Breast epithelium (tissue), 4 donors: ENCODE data around the gene CMSS1. TPM values are rescaled to one million over a fixed set of nuclear protein-coding genes. Genes with fewer than 3 reads are reported as not detected.

Experiments
- DNase-seq, 2 donors: peaks; one replicate each; pipeline ENCODE4 v3.0.0-alpha.2; 2019; ENCODE audit warnings: low spot score in 2 of 2
- H3K27ac ChIP-seq, 2 donors: fragments of 200-600 bp; sonication (generic) in 1 of 2; one replicate each; pipeline ENCODE4 v1.5.1; 2016 to 2019; ENCODE audit warnings: mild to moderate bottlenecking in 1 of 2
- H3K27me3 ChIP-seq, 2 donors: fragments of 200-600 bp; sonication (generic) in 1 of 2; one replicate each; pipeline versions ENCODE4 v1.5.1 to v1.6.0; 2017 to 2019; ENCODE audit warnings: control low read depth in 1 of 2, mild to moderate bottlenecking in 1 of 2
- H3K36me3 ChIP-seq: fragments of 200-600 bp; one replicate; pipeline ENCODE4 v1.5.1; 2019
- H3K4me1 ChIP-seq, 2 donors: fragments of 200-600 bp; sonication (generic); one replicate each; pipeline ENCODE4 v1.5.1; 2016 to 2019; ENCODE audit warnings: control low read depth in 1 of 2
- H3K4me3 ChIP-seq, 3 donors: fragments of 200-600 bp; sonication (generic); 1 replicate in 2 of 3; 2 replicates in 1 of 3; pipeline ENCODE4 v1.5.1; 2016 to 2019; ENCODE audit warnings: mild to moderate bottlenecking in 3 of 3, moderate library complexity in 2 of 3
- H3K9me3 ChIP-seq, 2 donors: fragments of 200-600 bp; sonication (generic) in 1 of 2; one replicate each; pipeline ENCODE4 v1.5.1; 2016 to 2019; ENCODE audit warnings: control low read depth in 1 of 2
- CTCF ChIP-seq, 3 donors: fragments of 450-650 bp; IDR thresholded peaks; one replicate each; pipeline ENCODE4 v1.5.1; 2016 to 2017; ENCODE audit warnings: antibody characterized with exemption in 3 of 3, mild to moderate bottlenecking in 3 of 3, moderate library complexity in 3 of 3
- POLR2A ChIP-seq: fragments of 450-650 bp; IDR thresholded peaks from one replicate; pipeline ENCODE4 v1.6.1; 2016; ENCODE audit warnings: antibody characterized with exemption, mild to moderate bottlenecking, moderate library complexity
- POLR2AphosphoS5 ChIP-seq, 3 donors: sonication (generic); formaldehyde crosslinking; IDR thresholded peaks; one replicate each; pipeline ENCODE4 v1.6.1; 2017; ENCODE audit warnings: antibody characterized with exemption in 3 of 3
- intact Hi-C: fragments of 100-400 bp; cut with DNase I; formaldehyde crosslinking; loops from one replicate; pipeline ENCODE4 v1.15.1; 2023; ENCODE audit warnings: low total_unique reads
- total RNA-seq, 3 donors: library from RNA; depleted of rRNA; stranded (reverse); fragments of >200 nt; gene quantifications; one replicate each; pipeline ENCODE4 v1.1.0, GENCODE V29; 2016

The CMSS1 gene
- total RNA-seq, 3 donors from 2014 or later = 15.5 to 35.4 (median 16.1) TPM

GRCh38 chr3:99919694-99920093 lies 102.0 kb downstream of the CMSS1 start:
- TF ChIP-seq CTCF (IDR thresholded peaks at IDR 0.05) (no peak), POLR2AphosphoS5 (IDR thresholded peaks at IDR 0.05) (no peak), POLR2A (no peak)
- intact Hi-C loops = no loop called here
- Histone ChIP-seq H3K4me3 (no peak overlapping the region), H3K4me1 (no peaks in the 10 kb centered on the region), H3K36me3 (no peaks in the 10 kb centered on the region), H3K27me3 (no peaks in the 10 kb centered on the region), H3K9me3 (no peaks in the 10 kb centered on the region), H3K27ac (no peak overlapping the region)
- no peak for DNase-seq

DNA sequence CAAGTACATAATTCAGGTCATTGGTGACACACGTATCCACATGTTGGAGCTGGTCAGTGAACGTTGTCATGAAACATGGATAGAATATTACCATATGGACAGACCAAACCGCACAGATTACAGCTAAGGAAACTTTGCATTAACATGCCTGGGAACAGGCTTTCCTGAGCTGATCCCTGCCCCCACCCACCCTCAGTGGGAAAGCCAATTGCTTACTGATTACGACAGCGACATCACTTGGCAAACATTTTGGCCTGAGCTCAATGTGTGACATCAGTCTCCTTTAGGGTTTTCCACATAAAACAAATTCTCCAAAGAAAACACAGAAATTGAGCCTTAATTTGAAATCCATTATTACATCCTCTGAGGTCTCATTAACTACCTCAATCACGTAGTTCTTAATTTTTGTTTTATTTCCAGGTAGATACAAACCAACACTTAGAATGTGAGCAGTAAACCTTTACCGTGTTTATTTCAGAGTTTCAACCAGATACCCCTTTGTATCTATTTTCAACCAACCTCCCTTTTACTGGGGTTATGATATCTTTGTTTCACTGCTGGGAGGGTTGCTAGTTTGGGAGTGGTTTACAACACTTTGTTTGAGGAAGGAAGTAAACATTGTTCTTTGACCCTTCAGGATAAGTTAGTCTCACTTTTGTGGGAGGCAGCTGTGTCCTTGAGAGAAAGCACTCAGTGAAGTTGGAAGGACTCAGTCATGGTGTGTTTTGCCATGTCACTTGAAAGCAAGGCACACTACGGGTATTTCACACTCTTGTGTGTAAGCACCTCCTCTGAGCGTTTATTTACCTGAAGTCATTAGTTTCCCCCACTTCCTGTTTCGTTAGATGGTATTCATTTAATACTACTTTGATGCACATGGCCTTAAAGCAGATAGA lies 103.1 kb downstream of the CMSS1 start:
- TF ChIP-seq CTCF (IDR thresholded peaks at IDR 0.05) (no peak), POLR2A (no peak), POLR2AphosphoS5 (IDR thresholded peaks at IDR 0.05) (no peak)
- DNase-seq = no peak
- no peaks in the 10 kb centered on the region for H3K9me3 ChIP-seq
- H3K27me3 ChIP-seq = no peaks in the 10 kb centered on the region
- intact Hi-C loops = no loop called here
- H3K4me3 ChIP-seq = no peak overlapping the region
- no peaks in the 10 kb centered on the region for H3K36me3 ChIP-seq
- no peaks in the 10 kb centered on the region for H3K4me1 ChIP-seq
- H3K27ac ChIP-seq = peak overlapping the region; percentile 33 to 70

GRCh38 chr3:99921377-99921695 lies 103.7 kb downstream of the CMSS1 start:
- no peaks in the 10 kb centered on the region for H3K4me1 ChIP-seq
- intact Hi-C loops = no loop called here
- no peak for DNase-seq

DNA sequence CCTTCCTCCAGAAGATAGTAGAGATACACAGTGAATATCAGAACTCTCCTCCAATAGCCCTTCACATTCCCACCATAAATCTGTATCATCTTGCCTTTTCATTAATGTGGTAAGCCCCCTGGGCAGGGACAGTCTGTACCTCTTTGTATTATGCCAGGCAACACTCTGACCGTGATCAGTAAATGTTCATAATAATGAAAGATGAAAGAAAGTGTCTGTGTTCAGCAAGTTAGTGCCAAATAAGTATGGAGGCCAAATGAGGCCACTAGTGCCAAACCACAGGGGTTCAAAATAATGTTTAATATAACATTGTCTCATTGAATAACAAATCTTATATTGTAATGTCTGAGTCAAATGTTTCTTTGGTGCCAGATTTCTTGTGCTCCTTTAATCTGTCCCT lies 104.3 kb downstream of the CMSS1 start:
- no peaks in the 10 kb centered on the region for H3K9me3 ChIP-seq
- H3K36me3 ChIP-seq = no peaks in the 10 kb centered on the region
- H3K27me3 ChIP-seq = no peaks in the 10 kb centered on the region
- DNase-seq = peak in 1 of 2 donors; percentile 34
- no peak for TF ChIP-seq POLR2AphosphoS5 (IDR thresholded peaks at IDR 0.05)
- no peak for TF ChIP-seq POLR2A
- TF ChIP-seq CTCF (IDR thresholded peaks at IDR 0.05) = no peak
- H3K4me3 ChIP-seq = no peak overlapping the region
- peak overlapping the region; percentile 28 to 30 for H3K27ac ChIP-seq
- H3K4me1 ChIP-seq = no peaks in the 10 kb centered on the region
- intact Hi-C loops = no loop called here

More at GRCh38 chr3:99921377-99921695, 103.7 kb downstream of the CMSS1 start:
- Histone ChIP-seq H3K9me3 (no peaks in the 10 kb centered on the region), H3K27ac (peak overlapping the region; percentile 33 to 70), H3K27me3 (no peaks in the 10 kb centered on the region), H3K36me3 (no peaks in the 10 kb centered on the region), H3K4me3 (no peak overlapping the region)
- TF ChIP-seq CTCF (IDR thresholded peaks at IDR 0.05) (no peak), POLR2AphosphoS5 (IDR thresholded peaks at IDR 0.05) (no peak), POLR2A (no peak)

DNA sequence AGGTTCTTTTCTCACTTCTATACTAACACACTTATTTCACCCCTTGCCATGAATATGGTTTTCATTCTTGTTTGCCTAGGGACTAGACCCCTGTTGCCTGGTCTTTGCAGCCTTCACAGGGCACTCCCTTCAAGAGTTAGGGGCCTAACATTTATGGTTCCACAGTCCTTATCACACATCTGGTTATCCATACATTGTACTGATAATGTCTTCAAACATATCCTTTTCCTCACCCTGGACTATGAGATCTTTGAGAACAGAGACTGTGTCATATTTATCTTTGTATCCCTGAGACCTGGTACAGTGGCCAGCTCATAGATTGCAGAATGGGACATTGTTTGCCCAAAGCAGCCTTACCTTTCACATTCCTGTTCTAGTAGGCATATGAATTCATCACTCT lies 106.2 kb downstream of the CMSS1 start:
- Histone ChIP-seq H3K4me1 (no peaks in the 10 kb centered on the region), H3K27ac (no peak overlapping the region), H3K9me3 (no peaks in the 10 kb centered on the region), H3K36me3 (no peaks in the 10 kb centered on the region), H3K27me3 (no peaks in the 10 kb centered on the region), H3K4me3 (no peak overlapping the region)
- TF ChIP-seq CTCF (IDR thresholded peaks at IDR 0.05) = no peak
- TF ChIP-seq POLR2A = no peak
- TF ChIP-seq POLR2AphosphoS5 (IDR thresholded peaks at IDR 0.05) = no peak
- DNase-seq = no peak
- intact Hi-C loops = no loop called here
